ENCODE results near the gene REM2.

Gene REM2

GRCh38 chr14:22870811-22871223, 12.2 kb upstream of the REM2 start:
- TF ChIP-seq REST (IDR thresholded peaks at IDR 0.05; ENCODE audit: insufficient read depth in 1 of 2, low read depth in 2 of 2, low read length in 2 of 2): no peak
- peak; percentile 11; the same call in 1 of the 2 replicates for TF ChIP-seq SIN3A (IDR thresholded peaks at IDR 0.05; ENCODE audit: borderline replicate concordance, insufficient read depth, low read length)

DNA sequence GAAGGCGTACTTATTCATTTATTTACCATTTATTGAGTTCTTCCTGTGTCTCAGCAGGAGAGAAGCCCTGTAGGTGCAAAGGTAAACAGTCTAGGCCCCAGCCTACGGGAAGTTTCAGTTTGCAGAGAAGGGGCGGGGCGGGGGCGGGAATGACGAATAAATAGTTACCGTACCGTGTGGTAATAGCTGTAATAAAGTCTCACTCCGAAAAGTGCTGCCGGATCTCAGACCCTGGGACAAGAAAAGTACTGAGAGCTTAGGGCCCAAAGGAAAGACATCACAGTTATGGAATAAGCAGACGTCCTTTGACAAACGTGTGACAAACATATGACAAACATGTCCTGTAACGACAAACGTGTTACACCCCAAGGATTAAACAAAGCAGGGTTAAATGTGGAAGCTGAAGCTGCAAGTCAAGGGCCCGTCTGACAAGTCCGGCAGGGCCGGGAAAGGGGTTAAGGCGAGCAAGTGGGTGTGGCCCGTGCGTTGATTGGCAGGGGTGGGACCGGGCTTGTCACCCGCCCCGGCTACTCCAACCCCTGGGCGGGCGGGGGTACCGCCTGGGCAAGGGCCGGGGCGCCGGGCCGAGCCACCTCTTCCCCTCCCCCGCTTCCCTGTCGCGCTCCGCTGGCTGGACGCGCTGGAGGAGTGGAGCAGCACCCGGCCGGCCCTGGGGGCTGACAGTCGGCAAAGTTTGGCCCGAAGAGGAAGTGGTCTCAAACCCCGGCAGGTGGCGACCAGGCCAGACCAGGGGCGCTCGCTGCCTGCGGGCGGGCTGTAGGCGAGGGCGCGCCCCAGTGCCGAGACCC, 11.6 kb upstream of the REM2 start, which contains the start of gene LRP10:
LRP10 (plus strand) TSS at position 517 of the 809 bp plus-strand sequence. CDS start 564 bp downstream, outside the sequence.
- TF ChIP-seq FOXP2 (optimal IDR thresholded peaks at IDR 0.05; ENCODE audit: borderline replicate concordance, extremely low read depth, extremely low read length, insufficient read depth): peak; percentile 32
- TF ChIP-seq TAF1 (IDR thresholded peaks at IDR 0.05; ENCODE audit: borderline replicate concordance, insufficient read depth, low read length): no peak
- TF ChIP-seq SIN3A (IDR thresholded peaks at IDR 0.05; ENCODE audit: borderline replicate concordance, insufficient read depth, low read length): no peak
- no peak for TF ChIP-seq REST (IDR thresholded peaks at IDR 0.05; ENCODE audit: insufficient read depth in 1 of 2, low read depth in 2 of 2, low read length in 2 of 2)
- 0 out of 2 replicates have a peak, but pooled peaks have one; percentile 19 for TF ChIP-seq POLR2AphosphoS5 (IDR thresholded peaks at IDR 0.05; ENCODE audit: low read depth, low read length)

- TF ChIP-seq TAF1 (IDR thresholded peaks at IDR 0.05; ENCODE audit: borderline replicate concordance, insufficient read depth, low read length) (no peak), REST (IDR thresholded peaks at IDR 0.05; ENCODE audit: insufficient read depth in 1 of 2, low read depth in 2 of 2, low read length in 2 of 2) (no peak), POLR2AphosphoS5 (IDR thresholded peaks at IDR 0.05; ENCODE audit: low read depth, low read length) (no peak), FOXP2 (optimal IDR thresholded peaks at IDR 0.05; ENCODE audit: borderline replicate concordance, extremely low read depth, extremely low read length, insufficient read depth) (no peak), SIN3A (IDR thresholded peaks at IDR 0.05; ENCODE audit: borderline replicate concordance, insufficient read depth, low read length) (no peak)
Measured at GRCh38 chr14:22872033-22872832, 10.8 kb upstream of the REM2 start.

GRCh38 chr14:22872833-22873520, 10.0 kb upstream of the REM2 start:
- TF ChIP-seq POLR2AphosphoS5 (IDR thresholded peaks at IDR 0.05; ENCODE audit: low read depth, low read length) (no peak), SIN3A (IDR thresholded peaks at IDR 0.05; ENCODE audit: borderline replicate concordance, insufficient read depth, low read length) (no peak), TAF1 (IDR thresholded peaks at IDR 0.05; ENCODE audit: borderline replicate concordance, insufficient read depth, low read length) (no peak), REST (IDR thresholded peaks at IDR 0.05; ENCODE audit: insufficient read depth in 1 of 2, low read depth in 2 of 2, low read length in 2 of 2) (no peak)
